Natural killer cell treated with Interleukin-12 subunit alpha and Interleukin-12 subunit beta and Interleukin-15 and Interleukin-18, amount 100 ng/mL, for 72 hours (primary cell): ENCODE results near the gene UBQLN1. TPM values are rescaled to one million over a fixed set of nuclear protein-coding genes. Genes with fewer than 3 reads are reported as not detected.
A peak's percentile ranks its signal among the peaks of the same experiment; 100 is the strongest.

Source experiments
- ATAC-seq, 2 donors: fragments of 150-1000 bp; cut with Tn5 transposase in 1 of 2; sonication (Bioruptor Pico), chemical (Tn5 transposase) in 1 of 2; 2 replicates each; pipeline ENCODE4 v1.10.0; 2021
- DNase-seq: peaks from one replicate; pipeline ENCODE4 v3.0.0; 2022; ENCODE audit warnings: low spot score
- H3K27ac Mint-ChIP-seq, 2 donors: 1 replicate in 1 of 2; 2 replicates in 1 of 2; pipeline ENCODE4 v1.8.0; 2022; ENCODE audit warnings: mixed read lengths in 2 of 2, mild to moderate bottlenecking in 1 of 2, moderate library complexity in 1 of 2
- H3K27me3 Mint-ChIP-seq, 2 donors: 1 replicate in 1 of 2; 2 replicates in 1 of 2; pipeline ENCODE4 v1.8.0; 2022; ENCODE audit warnings: mixed read lengths in 2 of 2
- H3K36me3 Mint-ChIP-seq: one replicate; pipeline ENCODE4 v1.8.0; 2022; ENCODE audit warnings: mixed read lengths
- H3K4me1 Mint-ChIP-seq, 2 donors: 1 replicate in 1 of 2; 2 replicates in 1 of 2; pipeline ENCODE4 v1.8.0; 2022; ENCODE audit warnings: low read depth in 2 of 2, mixed read lengths in 2 of 2, mild to moderate bottlenecking in 1 of 2
- H3K4me3 Mint-ChIP-seq: one replicate; pipeline ENCODE4 v1.8.0; 2022; ENCODE audit warnings: mixed read lengths
- H3K9me3 Mint-ChIP-seq: 2 replicates; pipeline ENCODE4 v1.8.0; 2022; ENCODE audit warnings: mixed read lengths
- total RNA-seq, 2 donors: library from RNA; stranded (reverse); gene quantifications; one replicate each; pipeline ENCODE4 v1.2.3, GENCODE V29; 2022

UBQLN1 gene
- total RNA-seq, 2 donors from 2014 or later, result 81.9 to 86.3 TPM

DNA sequence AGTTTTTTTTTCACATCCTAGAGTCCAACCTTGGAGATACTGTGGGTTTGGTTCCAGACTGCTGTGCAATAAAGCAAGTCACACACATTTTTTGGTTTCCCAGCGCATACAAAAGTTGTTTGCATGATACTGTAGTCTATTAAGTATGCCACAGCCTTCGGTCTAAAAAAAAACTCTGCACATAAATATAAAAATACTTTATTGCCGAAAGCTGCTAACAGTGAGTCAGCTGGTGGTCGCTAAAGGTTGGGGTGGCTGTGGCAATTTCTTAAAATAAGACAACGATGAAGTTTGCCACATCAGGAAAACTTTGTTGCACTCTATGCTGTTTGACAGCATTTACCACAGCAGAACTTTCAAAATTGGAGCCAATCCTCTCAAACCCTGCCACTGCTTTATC, 37.4 kb downstream of the UBQLN1 start:
- H3K27ac Mint-ChIP-seq, result peak overlapping the region in 1 of 2 donors; percentile 23

DNA sequence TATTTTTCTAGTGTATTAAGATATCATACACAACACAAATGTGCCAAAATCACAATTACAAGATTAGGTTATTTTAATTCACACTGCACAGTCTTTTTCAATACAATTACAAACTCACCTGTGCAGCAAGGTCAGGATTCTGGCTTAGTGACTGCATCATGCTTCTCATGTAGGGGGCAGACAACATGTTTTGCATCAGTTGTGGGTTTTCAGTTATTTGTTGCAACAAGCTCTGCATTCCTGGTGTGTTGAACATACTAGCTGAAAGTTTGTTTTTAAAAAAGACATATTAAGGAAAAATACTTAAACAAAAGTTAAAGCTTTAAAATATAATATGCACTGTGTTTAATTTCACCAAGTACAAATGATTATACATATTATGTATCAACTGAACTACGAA, 38.7 kb downstream of the UBQLN1 start:
- DNase-seq, result no peak
- no peak overlapping the region for H3K27ac Mint-ChIP-seq
- H3K4me3 Mint-ChIP-seq, result no peak overlapping the region
- peaks cover under 1 to 12% of the 10 kb centered on the region in 2 donors for H3K4me1 Mint-ChIP-seq
- no peaks in the 10 kb centered on the region for H3K27me3 Mint-ChIP-seq
- ATAC-seq, result no peak
- H3K9me3 Mint-ChIP-seq, result no peaks in the 10 kb centered on the region
- H3K36me3 Mint-ChIP-seq, result peaks cover 15% of the 10 kb centered on the region

More for the DNA sequence above, 37.4 kb downstream of the UBQLN1 start:
- Mint-ChIP-seq H3K9me3 (no peaks in the 10 kb centered on the region), H3K27me3 (no peaks in the 10 kb centered on the region), H3K4me3 (no peak overlapping the region), H3K4me1 (peaks cover 5 to 12% of the 10 kb centered on the region in 2 donors), H3K36me3 (peaks cover 12% of the 10 kb centered on the region)
- DNase-seq, result no peak
- ATAC-seq, result no peak

DNA sequence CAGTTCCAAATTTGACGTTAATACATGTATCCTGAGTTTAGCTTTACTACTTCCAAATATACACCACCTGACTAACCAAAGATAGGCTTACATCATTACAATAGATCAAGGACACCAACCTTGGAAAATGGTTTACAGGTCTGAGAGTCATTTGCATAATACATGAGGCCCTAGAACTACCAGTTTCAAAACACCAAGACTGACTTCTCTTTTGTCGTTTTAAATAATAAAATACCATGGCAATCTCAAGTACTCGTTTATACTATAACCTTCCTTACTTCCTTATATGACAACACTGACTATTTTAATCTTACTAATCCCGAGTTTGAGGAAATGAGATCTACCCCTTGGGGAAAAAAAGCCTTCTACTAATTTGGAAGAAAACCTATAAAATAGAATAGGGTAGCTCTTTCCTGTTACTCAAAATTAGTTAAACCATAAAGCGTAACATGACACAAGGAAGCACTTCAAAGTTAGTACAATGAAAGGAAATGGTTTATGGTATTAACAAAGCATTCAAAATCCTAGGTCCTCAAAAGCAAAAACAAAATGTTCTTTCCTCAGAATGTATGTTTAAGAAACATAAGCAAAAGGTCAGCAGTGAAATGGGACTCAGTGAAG, 42.1 kb downstream of the UBQLN1 start:
- peak overlapping the region in 1 of 2 donors; percentile 53 for H3K27ac Mint-ChIP-seq
- no peak overlapping the region for H3K4me3 Mint-ChIP-seq
- no peaks in the 10 kb centered on the region for H3K9me3 Mint-ChIP-seq
- DNase-seq (no peak), ATAC-seq (no peak)
- H3K36me3 Mint-ChIP-seq, result peaks cover 9% of the 10 kb centered on the region
- peaks cover 0 to 4% of the 10 kb centered on the region in 2 donors for H3K4me1 Mint-ChIP-seq
- H3K27me3 Mint-ChIP-seq, result no peaks in the 10 kb centered on the region

DNA sequence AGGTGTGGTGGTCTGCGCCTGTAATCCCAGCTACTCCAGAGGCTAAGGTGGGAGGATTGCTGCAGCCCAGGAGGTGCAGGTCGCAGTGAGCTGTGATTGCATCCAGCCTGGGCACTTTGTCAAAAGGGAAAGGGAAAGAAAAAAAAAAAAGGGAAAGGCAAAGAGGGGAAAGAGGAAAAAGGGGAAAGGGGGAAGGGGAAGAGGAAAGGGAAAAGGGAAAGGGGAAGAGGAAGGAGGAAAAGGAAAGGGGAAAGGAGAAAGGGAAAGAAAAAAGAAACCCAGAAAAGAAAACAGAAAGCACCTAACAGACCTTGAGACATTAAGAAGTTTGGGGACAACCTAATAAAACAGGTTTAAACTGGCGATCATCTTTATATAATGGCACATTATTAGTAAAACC, 44.8 kb downstream of the UBQLN1 start:
- Mint-ChIP-seq H3K27ac (no peak overlapping the region), H3K4me3 (no peak overlapping the region), H3K27me3 (no peaks in the 10 kb centered on the region), H3K4me1 (peaks cover 0 to 4% of the 10 kb centered on the region in 2 donors), H3K36me3 (peaks cover 9% of the 10 kb centered on the region), H3K9me3 (no peaks in the 10 kb centered on the region)
- no peak for ATAC-seq
- no peak for DNase-seq

DNA sequence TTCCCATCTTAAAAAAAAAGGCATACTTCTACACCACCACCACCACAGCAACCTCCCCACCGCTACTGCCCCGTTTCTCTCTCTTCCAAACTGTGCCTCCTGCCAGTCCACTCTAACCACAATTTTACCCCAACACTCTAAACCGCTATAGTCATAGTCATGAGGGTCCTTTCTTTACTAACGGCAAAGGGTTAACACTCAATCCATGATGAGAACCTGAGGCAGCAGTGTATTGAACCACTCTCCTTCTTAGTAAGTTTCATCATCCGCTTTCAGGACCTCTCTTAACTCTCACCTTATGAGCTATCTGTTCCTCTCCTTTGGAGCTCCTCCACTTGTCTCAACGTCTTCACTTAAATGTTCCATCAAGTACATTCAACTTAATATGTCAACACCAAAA, 50.8 kb downstream of the UBQLN1 start:
- Mint-ChIP-seq H3K9me3 (no peaks in the 10 kb centered on the region), H3K27me3 (no peaks in the 10 kb centered on the region), H3K4me1 (peaks cover 0 to 4% of the 10 kb centered on the region in 2 donors), H3K27ac (no peak overlapping the region), H3K4me3 (no peak overlapping the region), H3K36me3 (peaks cover 8% of the 10 kb centered on the region)
- DNase-seq, result no peak
- ATAC-seq, result peak in 1 of 2 donors; percentile 51

DNA sequence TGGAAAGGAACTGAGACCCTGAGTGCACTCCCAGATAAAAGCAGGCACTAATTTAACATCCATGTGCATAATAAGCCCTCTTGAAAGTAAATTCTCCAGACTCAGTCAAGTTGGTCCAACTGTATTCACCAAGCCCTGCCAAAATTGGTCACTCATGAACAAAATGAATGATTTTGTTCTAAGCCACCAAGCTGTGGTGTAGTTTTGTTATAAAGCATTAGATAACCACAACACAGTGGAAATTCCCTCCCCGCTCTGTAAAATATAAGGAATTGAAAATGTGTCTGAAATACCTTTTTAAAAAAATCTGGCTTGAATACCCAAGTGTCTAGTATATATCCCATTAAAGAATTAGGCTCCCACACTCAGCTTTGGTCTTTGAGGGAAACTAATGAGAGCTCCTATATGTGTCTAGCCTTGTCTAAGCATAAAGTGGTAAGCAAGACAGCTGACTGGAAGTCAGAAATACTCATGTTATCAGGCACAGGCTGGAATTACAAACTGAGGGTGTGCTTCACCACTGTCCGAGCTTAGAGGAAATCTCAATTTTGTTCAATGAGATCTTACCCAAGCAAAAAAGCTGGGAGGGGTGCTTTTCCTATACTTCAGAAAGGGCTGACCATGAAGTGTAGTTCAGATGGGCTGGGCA, 51.6 kb downstream of the UBQLN1 start:
- Mint-ChIP-seq H3K4me3 (no peak overlapping the region), H3K4me1 (peaks cover 0 to 4% of the 10 kb centered on the region in 2 donors), H3K27ac (no peak overlapping the region), H3K27me3 (no peaks in the 10 kb centered on the region), H3K9me3 (no peaks in the 10 kb centered on the region), H3K36me3 (peaks cover 8% of the 10 kb centered on the region)
- ATAC-seq (peak in 1 of 2 donors; percentile 38), DNase-seq (no peak)

DNA sequence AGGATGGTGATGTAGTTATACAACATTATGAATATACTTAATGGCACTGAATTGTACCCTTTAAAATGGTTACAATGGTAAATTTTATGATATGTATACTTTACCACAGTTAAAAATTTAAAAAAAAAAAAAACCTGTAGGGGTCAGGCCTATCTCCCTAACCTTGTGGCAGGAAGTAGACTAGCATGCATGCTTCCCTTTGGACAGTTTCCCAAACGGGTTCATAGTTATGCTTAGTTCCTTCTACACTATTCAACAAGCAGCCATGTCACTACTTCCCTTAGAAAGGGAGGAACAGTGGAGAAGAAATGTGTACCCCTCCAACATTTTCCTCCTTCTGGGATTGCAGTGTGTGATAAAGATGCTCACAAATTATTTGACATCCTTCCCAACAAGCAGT, 52.3 kb downstream of the UBQLN1 start:
- H3K4me3 Mint-ChIP-seq, result no peak overlapping the region
- DNase-seq (no peak), ATAC-seq (no peak)
- H3K9me3 Mint-ChIP-seq, result no peaks in the 10 kb centered on the region
- H3K27me3 Mint-ChIP-seq, result no peaks in the 10 kb centered on the region
- H3K27ac Mint-ChIP-seq, result no peak overlapping the region
- H3K36me3 Mint-ChIP-seq, result peaks cover 8% of the 10 kb centered on the region
- peaks cover 0 to 4% of the 10 kb centered on the region in 2 donors for H3K4me1 Mint-ChIP-seq

DNA sequence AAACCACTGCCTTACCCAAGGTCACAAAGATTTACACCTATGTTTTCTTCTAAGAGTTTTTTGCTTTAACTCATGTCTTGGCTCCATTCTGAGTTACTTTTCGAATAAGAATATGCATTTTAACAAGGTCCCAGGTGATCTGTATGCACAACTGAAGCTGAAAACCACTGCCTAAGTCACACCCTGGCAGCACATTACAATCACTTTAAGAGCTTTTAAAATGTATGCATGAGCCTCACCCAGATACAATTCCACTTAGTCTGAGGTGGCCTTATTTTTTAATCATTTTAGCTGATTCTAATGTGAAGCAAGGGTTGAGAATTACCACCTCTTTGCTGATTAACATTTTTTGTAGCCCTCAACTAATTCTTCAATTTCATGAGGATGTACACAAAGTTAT, 55.3 kb downstream of the UBQLN1 start:
- peaks cover 2 to 4% of the 10 kb centered on the region in 2 donors for H3K4me1 Mint-ChIP-seq
- no peaks in the 10 kb centered on the region for H3K9me3 Mint-ChIP-seq
- DNase-seq (no peak), ATAC-seq (no peak)
- H3K4me3 Mint-ChIP-seq, result no peak overlapping the region
- peak overlapping the region in 1 of 2 donors; percentile 7 for H3K27ac Mint-ChIP-seq
- H3K36me3 Mint-ChIP-seq, result peaks cover 8% of the 10 kb centered on the region
- H3K27me3 Mint-ChIP-seq, result no peaks in the 10 kb centered on the region

DNA sequence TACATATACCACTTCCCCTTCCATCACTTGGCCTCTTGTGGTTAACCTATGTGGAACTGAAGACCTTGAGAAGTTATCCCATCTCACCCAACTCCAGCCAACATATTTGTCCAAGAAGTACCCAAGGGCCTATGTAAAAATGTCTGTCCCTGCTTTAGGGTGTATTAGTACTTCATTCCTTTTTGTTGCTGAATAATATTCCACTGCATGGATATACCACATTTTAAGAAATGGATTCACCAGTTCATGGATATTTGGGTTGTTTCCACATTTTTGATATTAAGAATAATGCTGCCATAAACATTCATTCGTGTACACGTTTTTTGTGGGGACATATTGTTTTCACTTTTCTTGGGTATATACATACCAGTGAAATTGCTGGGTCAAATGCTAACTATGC, 56.2 kb downstream of the UBQLN1 start:
- no peak overlapping the region for H3K4me3 Mint-ChIP-seq
- no peak for ATAC-seq
- H3K36me3 Mint-ChIP-seq, result peaks cover 8% of the 10 kb centered on the region
- no peaks in the 10 kb centered on the region for H3K27me3 Mint-ChIP-seq
- no peak overlapping the region for H3K27ac Mint-ChIP-seq
- no peaks in the 10 kb centered on the region for H3K9me3 Mint-ChIP-seq
- peaks cover 2 to 4% of the 10 kb centered on the region in 2 donors for H3K4me1 Mint-ChIP-seq
- no peak for DNase-seq

DNA sequence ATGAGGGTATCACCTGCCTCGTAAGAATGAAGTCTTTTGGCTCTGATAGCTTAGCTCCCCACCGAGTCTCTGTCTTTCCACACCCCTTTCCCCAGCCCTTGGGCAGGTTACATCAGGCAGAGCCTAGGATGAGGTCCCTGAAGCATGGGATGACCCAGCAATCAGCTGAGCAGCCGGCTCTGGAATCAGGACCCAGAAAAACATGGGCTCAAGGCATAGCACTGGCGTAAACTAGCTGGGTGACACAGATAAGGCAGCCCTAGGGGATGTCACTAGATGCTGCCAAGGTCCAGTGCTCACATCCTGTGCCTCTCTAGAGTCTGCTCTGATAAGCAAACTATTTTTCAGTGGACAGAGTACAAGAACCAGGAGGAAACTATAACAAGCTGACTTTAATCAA, 58.2 kb downstream of the UBQLN1 start:
- ATAC-seq (no peak), DNase-seq (no peak)
- no peaks in the 10 kb centered on the region for H3K27me3 Mint-ChIP-seq
- H3K4me1 Mint-ChIP-seq, result peaks cover 2 to 4% of the 10 kb centered on the region in 2 donors
- no peak overlapping the region for H3K4me3 Mint-ChIP-seq
- no peak overlapping the region for H3K27ac Mint-ChIP-seq
- H3K36me3 Mint-ChIP-seq, result peaks cover 8% of the 10 kb centered on the region
- no peaks in the 10 kb centered on the region for H3K9me3 Mint-ChIP-seq

DNA sequence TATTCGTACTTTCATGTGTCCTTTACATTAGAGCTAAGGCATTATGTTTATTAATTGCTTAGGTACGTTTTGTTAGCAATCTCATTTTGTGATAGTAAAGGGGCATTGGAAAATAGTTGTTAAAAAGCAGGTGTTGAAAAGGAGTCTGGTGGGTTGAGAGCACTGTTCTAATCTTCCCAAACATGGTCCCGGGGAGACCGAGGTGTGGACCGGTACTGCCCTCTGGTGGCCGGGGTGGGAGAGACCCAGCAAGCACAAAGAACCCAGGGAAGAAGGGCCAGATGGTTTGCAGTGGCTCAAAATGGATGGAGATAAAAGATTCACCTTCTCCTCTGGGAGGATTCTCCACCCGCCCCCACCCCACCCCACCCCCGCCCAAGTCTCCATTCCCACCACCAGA, 58.7 kb downstream of the UBQLN1 start:
- DNase-seq (peak; percentile 73), ATAC-seq (peak; percentile 77 to 86)
- no peak overlapping the region for H3K4me3 Mint-ChIP-seq
- H3K27me3 Mint-ChIP-seq, result no peaks in the 10 kb centered on the region
- H3K36me3 Mint-ChIP-seq, result peaks cover 8% of the 10 kb centered on the region
- no peaks in the 10 kb centered on the region for H3K9me3 Mint-ChIP-seq
- peaks cover 2 to 4% of the 10 kb centered on the region in 2 donors for H3K4me1 Mint-ChIP-seq
- H3K27ac Mint-ChIP-seq, result no peak overlapping the region

DNA sequence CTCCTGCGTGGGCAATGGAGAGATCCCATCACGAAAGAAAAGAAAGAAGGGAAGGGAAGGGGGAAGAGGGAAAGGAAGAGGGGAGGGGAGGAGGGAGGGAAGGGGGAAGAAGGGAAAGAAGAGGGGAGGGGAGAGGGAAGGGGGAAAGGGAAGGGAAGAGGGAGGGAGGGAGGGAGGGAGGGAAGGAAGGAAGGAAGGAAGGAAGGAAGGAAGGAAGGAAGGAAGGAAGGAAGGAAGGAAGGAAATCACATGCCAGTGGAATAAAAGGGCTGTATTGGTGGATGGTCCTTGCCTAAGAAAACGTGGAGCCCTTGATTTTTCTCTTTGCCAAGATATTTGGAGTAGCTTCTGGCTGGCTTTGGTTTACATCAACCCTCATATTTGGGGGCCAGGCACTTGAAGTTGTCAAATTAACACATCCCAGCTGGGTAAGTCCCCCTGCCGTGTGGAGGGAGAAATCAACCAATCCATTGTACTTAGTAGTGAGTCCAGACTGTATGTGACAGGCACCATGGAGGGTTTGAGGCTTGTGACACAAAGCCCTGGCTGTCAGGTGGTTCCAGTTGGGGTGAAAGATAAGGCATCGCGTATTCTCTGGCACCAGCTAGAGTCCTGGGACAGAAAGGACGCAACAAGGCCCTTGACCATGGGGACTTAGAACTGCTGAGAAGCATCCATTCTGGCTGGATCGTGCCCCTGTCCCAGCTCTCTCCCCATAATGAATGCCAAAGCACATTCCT, 61.1 kb downstream of the UBQLN1 start:
- Mint-ChIP-seq H3K27me3 (no peaks in the 10 kb centered on the region), H3K27ac (peak overlapping the region in 1 of 2 donors; percentile 25), H3K4me1 (peaks cover 0 to 2% of the 10 kb centered on the region in 2 donors), H3K36me3 (no peaks in the 10 kb centered on the region), H3K9me3 (no peaks in the 10 kb centered on the region), H3K4me3 (no peak overlapping the region)
- DNase-seq (no peak), ATAC-seq (no peak)

DNA sequence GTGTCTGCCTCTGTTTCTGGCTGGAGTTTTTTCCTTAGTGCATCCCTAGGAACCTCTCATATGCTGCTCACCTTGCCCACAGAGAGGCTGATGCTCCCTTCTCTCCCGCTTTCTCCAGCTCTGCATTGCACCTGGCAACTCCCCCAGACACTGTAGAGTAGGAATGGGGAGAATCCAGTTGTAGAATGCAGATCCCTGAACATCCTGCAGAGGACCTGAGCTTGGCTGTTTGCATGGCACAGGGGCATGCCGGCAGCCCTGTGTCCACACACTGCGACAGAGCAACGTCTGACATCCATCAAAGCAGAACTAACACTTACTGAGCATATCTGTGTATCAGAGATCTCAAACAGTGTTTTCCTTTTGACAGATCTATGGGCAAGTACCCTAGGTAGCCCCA, 65.0 kb downstream of the UBQLN1 start:
- H3K4me3 Mint-ChIP-seq, result no peak overlapping the region
- no peaks in the 10 kb centered on the region for H3K36me3 Mint-ChIP-seq
- no peaks in the 10 kb centered on the region for H3K9me3 Mint-ChIP-seq
- ATAC-seq, result peak; percentile 11 to 27
- no peaks in the 10 kb centered on the region for H3K27me3 Mint-ChIP-seq
- DNase-seq, result no peak
- no peak overlapping the region for H3K27ac Mint-ChIP-seq
- H3K4me1 Mint-ChIP-seq, result no peaks in the 10 kb centered on the region

DNA sequence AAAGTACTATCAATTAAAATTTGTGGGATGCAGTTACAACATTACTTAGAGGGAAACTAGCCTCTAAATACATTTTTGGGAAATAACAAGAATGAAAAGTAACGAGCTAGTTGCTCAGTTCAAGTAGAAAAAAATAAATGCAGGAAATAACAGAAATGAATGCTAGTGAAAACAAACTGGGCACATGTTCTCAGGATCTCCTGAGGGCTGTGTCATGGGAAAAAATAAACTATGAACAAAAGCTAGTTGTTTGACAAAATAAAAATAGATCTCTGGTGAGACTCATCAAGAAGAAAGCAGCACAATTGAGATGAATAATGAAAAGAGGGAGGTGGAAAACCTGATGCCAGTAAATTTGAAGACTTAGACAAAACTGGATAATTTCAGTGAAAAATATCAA, 68.5 kb downstream of the UBQLN1 start:
- Mint-ChIP-seq H3K4me1 (no peaks in the 10 kb centered on the region), H3K9me3 (no peaks in the 10 kb centered on the region), H3K27ac (no peak overlapping the region), H3K4me3 (no peak overlapping the region), H3K27me3 (no peaks in the 10 kb centered on the region), H3K36me3 (no peaks in the 10 kb centered on the region)
- DNase-seq (no peak), ATAC-seq (no peak)
